Measurements from ENCODE around the gene GNL3L.
"Not testable (repeated sequence)": the region's sequence is repeated elsewhere in the genome, so short reads cannot be mapped to it uniquely, and the experiment has no call there.

GNL3L gene

DNA sequence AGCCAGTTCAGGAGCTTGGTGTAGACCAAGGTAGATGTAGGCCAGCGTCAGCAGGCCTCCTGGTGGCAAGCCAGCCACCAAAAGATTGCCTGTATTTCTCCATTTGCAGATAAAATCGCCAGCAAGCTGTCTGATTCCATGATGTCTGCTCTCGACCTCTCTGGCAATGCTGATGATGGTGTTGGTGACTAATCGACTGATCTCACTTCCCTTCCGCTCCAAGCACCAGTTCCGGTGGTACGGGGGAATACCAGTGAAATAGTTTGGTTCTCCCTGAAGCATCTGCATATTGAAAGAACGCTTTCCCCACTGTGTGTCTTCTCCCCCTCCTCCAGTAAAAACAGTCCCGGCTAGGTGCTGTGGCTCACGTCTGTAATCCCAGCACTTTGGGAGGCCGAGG, 30.4 kb downstream of the GNL3L start:
- H3K4me3 ChIP-seq (ENCODE audit: insufficient read depth, low read depth, low read length): no peak overlapping the region
- peaks cover 5% of the 10 kb centered on the region for H3K36me3 ChIP-seq (ENCODE audit: control insufficient read depth, insufficient read depth, low read length)
- H3K9me3 ChIP-seq (ENCODE audit: control insufficient read depth, low read length): no peaks in the 10 kb centered on the region
- no peak overlapping the region for H3K27ac ChIP-seq (ENCODE audit: insufficient read depth, low read depth, low read length, poor library complexity, severe bottlenecking)
- 93 to 95% methylated on average over 11 of the region's 11 CpGs for WGBS, 2 experiments
- H3K4me1 ChIP-seq (ENCODE audit: control insufficient read depth, insufficient read depth, low read length): no peaks in the 10 kb centered on the region
- no peaks in the 10 kb centered on the region for H3K27me3 ChIP-seq (ENCODE audit: control insufficient read depth, insufficient read depth, low read length, poor library complexity, severe bottlenecking)

DNA sequence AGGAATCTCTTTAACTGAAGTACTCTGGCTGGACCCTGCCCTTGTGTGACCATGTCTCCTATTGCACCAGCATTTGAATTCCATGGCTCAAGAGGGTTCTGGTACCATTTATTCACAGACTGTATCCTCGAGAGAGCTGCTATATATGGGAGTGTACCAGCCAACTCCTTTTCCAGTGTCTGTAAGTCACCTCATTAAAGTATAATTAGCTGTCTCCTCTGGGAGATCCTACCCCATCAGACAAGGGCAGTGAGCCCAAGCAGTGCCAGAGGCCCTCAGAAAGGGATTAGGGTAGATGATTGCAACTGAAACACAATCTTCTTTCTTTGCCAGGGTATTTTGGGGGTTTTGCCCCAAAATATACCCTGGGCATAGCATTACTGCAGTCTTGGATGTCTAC, 31.6 kb downstream of the GNL3L start:
- Histone ChIP-seq H3K4me1 (ENCODE audit: control insufficient read depth, insufficient read depth, low read length) (no peaks in the 10 kb centered on the region), H3K27me3 (ENCODE audit: control insufficient read depth, insufficient read depth, low read length, poor library complexity, severe bottlenecking) (no peaks in the 10 kb centered on the region), H3K36me3 (ENCODE audit: control insufficient read depth, insufficient read depth, low read length) (peaks cover 5% of the 10 kb centered on the region), H3K27ac (ENCODE audit: insufficient read depth, low read depth, low read length, poor library complexity, severe bottlenecking) (no peak overlapping the region), H3K9me3 (ENCODE audit: control insufficient read depth, low read length) (no peaks in the 10 kb centered on the region), H3K4me3 (ENCODE audit: insufficient read depth, low read depth, low read length) (no peak overlapping the region)
- 88% methylated on average over 1 of the region's 1 CpG; no CpG with 5 or more reads in 1 of the 2 experiments for WGBS, 2 experiments

DNA sequence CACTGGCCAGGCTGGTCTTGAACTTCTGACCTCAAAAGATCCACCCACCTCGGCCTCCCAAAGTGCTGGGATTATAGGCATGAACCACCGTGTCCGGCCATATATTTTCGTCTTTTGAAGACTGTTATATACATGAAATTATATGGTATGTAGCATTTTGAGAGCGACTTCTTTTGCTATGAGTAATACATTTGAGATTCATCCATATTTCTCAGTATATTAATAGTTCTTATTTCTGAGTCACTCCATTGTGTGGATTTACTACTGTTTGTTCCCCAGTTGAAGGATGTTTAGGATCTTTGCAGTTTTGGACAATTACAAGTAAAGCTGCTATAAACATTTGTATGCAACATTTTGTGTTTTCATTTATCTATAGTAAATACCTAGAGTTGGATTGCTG, 34.9 kb downstream of the GNL3L start:
- WGBS, 2 experiments: 94 to 100% methylated on average over 4 of the region's 5 CpGs
- Histone ChIP-seq H3K36me3 (ENCODE audit: control insufficient read depth, insufficient read depth, low read length) (peaks cover 1% of the 10 kb centered on the region), H3K4me1 (ENCODE audit: control insufficient read depth, insufficient read depth, low read length) (no peaks in the 10 kb centered on the region)

DNA sequence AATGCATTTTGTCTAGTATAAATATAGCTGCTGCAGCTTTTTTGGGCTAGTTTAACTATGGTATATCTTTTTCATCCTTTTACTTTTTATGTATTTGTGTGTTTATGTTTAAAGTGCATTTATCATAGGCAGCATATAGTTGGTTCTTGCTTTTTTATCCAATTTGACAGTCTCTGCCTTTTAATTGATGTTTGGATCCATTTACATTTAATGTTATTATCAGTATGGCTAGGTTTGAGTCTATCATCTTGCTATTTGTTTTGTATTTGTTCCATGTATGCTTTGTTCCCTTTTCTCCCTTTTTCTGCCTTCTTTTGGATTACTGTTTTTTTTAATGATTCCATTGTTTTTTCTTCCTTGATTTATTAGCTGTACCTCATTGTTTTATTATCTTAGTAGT, 40.3 kb downstream of the GNL3L start:
- Histone ChIP-seq H3K27me3 (ENCODE audit: control insufficient read depth, insufficient read depth, low read length, poor library complexity, severe bottlenecking) (no peaks in the 10 kb centered on the region), H3K27ac (ENCODE audit: insufficient read depth, low read depth, low read length, poor library complexity, severe bottlenecking) (no peak overlapping the region), H3K4me3 (ENCODE audit: insufficient read depth, low read depth, low read length) (no peak overlapping the region), H3K4me1 (ENCODE audit: control insufficient read depth, insufficient read depth, low read length) (no peaks in the 10 kb centered on the region), H3K9me3 (ENCODE audit: control insufficient read depth, low read length) (peaks cover 2% of the 10 kb centered on the region), H3K36me3 (ENCODE audit: control insufficient read depth, insufficient read depth, low read length) (no peaks in the 10 kb centered on the region)

More for the DNA sequence above, 34.9 kb downstream of the GNL3L start:
- Histone ChIP-seq H3K27ac (ENCODE audit: insufficient read depth, low read depth, low read length, poor library complexity, severe bottlenecking) (no peak overlapping the region), H3K9me3 (ENCODE audit: control insufficient read depth, low read length) (peaks cover under 1% of the 10 kb centered on the region), H3K4me3 (ENCODE audit: insufficient read depth, low read depth, low read length) (no peak overlapping the region), H3K27me3 (ENCODE audit: control insufficient read depth, insufficient read depth, low read length, poor library complexity, severe bottlenecking) (no peaks in the 10 kb centered on the region)

DNA sequence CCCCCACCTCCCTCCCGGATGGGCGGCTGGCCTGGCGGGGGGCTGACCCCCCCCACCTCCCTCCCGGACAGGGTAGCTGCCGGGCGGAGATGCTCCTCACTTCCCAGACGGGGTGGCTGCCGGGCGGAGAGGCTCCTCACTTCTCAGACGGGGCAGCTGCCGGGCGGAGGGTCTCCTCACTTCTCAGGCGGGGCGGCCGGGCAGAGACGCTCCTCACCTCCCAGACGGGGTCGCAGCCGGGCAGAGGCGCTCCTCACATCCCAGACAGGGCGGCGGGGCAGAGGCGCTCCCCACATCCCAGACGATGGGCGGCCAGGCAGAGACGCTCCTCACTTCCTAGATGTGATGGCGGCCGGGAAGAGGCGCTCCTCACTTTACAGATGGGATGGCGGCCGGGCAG, 42.6 kb downstream of the GNL3L start:
- H3K36me3 ChIP-seq (ENCODE audit: control insufficient read depth, insufficient read depth, low read length); H3K27ac ChIP-seq (ENCODE audit: insufficient read depth, low read depth, low read length, poor library complexity, severe bottlenecking); H3K9me3 ChIP-seq (ENCODE audit: control insufficient read depth, low read length); H3K4me3 ChIP-seq (ENCODE audit: insufficient read depth, low read depth, low read length); H3K4me1 ChIP-seq (ENCODE audit: control insufficient read depth, insufficient read depth, low read length); H3K27me3 ChIP-seq (ENCODE audit: control insufficient read depth, insufficient read depth, low read length, poor library complexity, severe bottlenecking): not testable (repeated sequence)
- WGBS, 2 experiments: 91% methylated on average over 25 to 31 of the region's 31 CpGs

DNA sequence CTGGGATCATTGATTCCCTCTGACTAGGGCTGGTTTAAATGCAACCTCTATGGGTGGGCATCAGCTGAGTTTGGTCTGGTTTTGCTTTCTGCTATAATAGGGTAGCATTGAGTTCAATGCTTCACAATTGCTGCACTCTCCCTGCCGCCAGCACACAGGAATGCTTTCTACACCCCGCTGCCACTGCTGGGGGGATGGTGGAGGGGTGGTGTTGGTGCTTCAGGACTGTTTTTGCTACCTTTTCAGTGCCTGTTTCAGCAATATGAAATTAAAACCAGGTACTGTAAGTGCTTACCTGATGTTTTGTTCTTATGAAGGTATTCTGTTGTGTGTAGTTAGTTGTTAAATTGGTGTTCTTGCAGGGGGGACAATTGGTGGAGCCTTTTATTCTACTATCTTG, 67.7 kb downstream of the GNL3L start:
- H3K9me3 ChIP-seq (ENCODE audit: control insufficient read depth, low read length): no peaks in the 10 kb centered on the region
- H3K27me3 ChIP-seq (ENCODE audit: control insufficient read depth, insufficient read depth, low read length, poor library complexity, severe bottlenecking): no peaks in the 10 kb centered on the region
- WGBS, 2 experiments: 69 to 77% methylated on average over 2 of the region's 2 CpGs
- H3K27ac ChIP-seq (ENCODE audit: insufficient read depth, low read depth, low read length, poor library complexity, severe bottlenecking): no peak overlapping the region
- H3K4me1 ChIP-seq (ENCODE audit: control insufficient read depth, insufficient read depth, low read length): no peaks in the 10 kb centered on the region
- no peaks in the 10 kb centered on the region for H3K36me3 ChIP-seq (ENCODE audit: control insufficient read depth, insufficient read depth, low read length)
- H3K4me3 ChIP-seq (ENCODE audit: insufficient read depth, low read depth, low read length): no peak overlapping the region

DNA sequence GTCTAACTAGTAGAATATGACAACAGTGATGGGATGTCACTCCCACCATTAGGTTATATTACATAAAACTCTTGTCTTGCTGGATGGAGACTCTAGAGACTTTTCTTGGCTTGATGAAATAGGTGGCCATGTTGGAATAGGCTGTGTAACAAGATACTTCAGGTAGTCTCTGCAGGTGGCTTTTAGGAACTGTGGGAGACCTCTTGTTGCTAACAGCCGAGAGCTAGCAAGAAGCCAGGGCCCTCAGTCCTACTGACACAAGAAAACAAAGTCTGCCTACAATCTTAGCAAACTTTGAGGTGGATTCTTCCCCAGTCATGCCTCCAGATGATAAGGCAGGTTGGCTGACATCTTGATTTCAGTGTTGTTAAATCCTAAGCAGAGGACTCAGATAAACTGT, 72.5 kb downstream of the GNL3L start:
- no peaks in the 10 kb centered on the region for H3K4me1 ChIP-seq (ENCODE audit: control insufficient read depth, insufficient read depth, low read length)
- no peaks in the 10 kb centered on the region for H3K9me3 ChIP-seq (ENCODE audit: control insufficient read depth, low read length)
- no peaks in the 10 kb centered on the region for H3K36me3 ChIP-seq (ENCODE audit: control insufficient read depth, insufficient read depth, low read length)
- no peak overlapping the region for H3K4me3 ChIP-seq (ENCODE audit: insufficient read depth, low read depth, low read length)
- H3K27ac ChIP-seq (ENCODE audit: insufficient read depth, low read depth, low read length, poor library complexity, severe bottlenecking): no peak overlapping the region
- H3K27me3 ChIP-seq (ENCODE audit: control insufficient read depth, insufficient read depth, low read length, poor library complexity, severe bottlenecking): no peaks in the 10 kb centered on the region
- WGBS, 2 experiments: 25 to 36% methylated on average over 1 of the region's 1 CpG
